ENCODE data around the gene TRIP11. TPM values are rescaled to one million over a fixed set of nuclear protein-coding genes. Genes with fewer than 3 reads are reported as not detected.
A peak's percentile ranks its signal among the peaks of the same experiment; 100 is the strongest.

Gene TRIP11
- total and polyA plus RNA-seq, 2 experiments from 2014 or later: 24.1 to 69.5 TPM

DNA sequence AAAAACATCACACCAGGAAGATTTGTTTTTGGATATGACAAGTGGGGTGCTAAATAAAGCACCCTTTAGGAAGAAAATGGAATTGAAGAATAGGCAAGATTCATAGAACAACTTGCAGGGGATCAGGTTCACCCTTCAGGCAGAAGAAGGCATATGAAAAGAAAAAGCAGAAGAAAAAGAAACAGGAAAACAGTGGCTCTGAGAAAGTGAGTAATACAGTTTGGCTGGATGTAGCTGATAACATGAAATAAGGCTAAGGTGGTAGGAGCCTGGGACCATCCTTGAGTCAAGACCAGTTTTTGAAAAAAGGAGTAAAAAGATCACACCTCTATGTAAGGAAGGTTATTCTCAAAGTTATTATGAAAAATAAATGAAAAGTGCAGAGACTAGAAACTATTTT lies 42.4 kb downstream of the TRIP11 start:
- TF ChIP-seq EZH2 (IDR thresholded peaks at IDR 0.05; ENCODE audit: insufficient read depth, poor library complexity, severe bottlenecking): no peak
- no peak for TF ChIP-seq EZH2phosphoT487 (IDR thresholded peaks at IDR 0.05; ENCODE audit: insufficient read depth, low read depth)
- no peaks in the 10 kb centered on the region for H3K27me3 ChIP-seq (replicated peaks; ENCODE audit: insufficient read depth)
- no peak overlapping the region for H2AFZ ChIP-seq
- in situ Hi-C loops (cut with MboI): no loop called here
- peak overlapping the region; percentile 32; the same call in 1 of the 2 replicates for H3K9ac ChIP-seq
- peaks cover 24% of the 10 kb centered on the region for H3K36me3 ChIP-seq (ENCODE audit: low read depth)
- H3K4me2 ChIP-seq (ENCODE audit: unreplicated experiment): peak overlapping the region; percentile 52
- H3K4me3 ChIP-seq: no peak overlapping the region
- peaks cover 46% of the 10 kb centered on the region for H3F3A ChIP-seq (ENCODE audit: insufficient read depth)
- peak overlapping the region; percentile 74 for H3K27ac ChIP-seq
- H3K9me2 ChIP-seq (ENCODE audit: insufficient read depth): no peaks in the 10 kb centered on the region
- peaks cover 28% of the 10 kb centered on the region for H3K4me1 ChIP-seq (ENCODE audit: insufficient read depth)
- no peaks in the 10 kb centered on the region for H4K20me1 ChIP-seq (ENCODE audit: insufficient read depth)
- DNase-seq: peak; percentile 59
- peaks cover 3% of the 10 kb centered on the region; the same call in 1 of the 2 replicates for H3K79me2 ChIP-seq (ENCODE audit: insufficient read depth)
- no peaks in the 10 kb centered on the region for H3K9me3 ChIP-seq (ENCODE audit: low read depth)

GRCh38 chr14:91996948-91997371 lies 42.9 kb downstream of the TRIP11 start:
- Histone ChIP-seq H3K4me2 (ENCODE audit: unreplicated experiment) (peak overlapping the region; percentile 52), H3K4me3 (no peak overlapping the region; the same call in 1 of the 2 replicates), H3K9me3 (ENCODE audit: low read depth) (no peaks in the 10 kb centered on the region), H4K20me1 (ENCODE audit: insufficient read depth) (no peaks in the 10 kb centered on the region), H3K9ac (peak overlapping the region; percentile 32; the same call in 1 of the 2 replicates), H3F3A (ENCODE audit: insufficient read depth) (peaks cover 46% of the 10 kb centered on the region), H3K27ac (peak overlapping the region; percentile 74), H3K9me2 (ENCODE audit: insufficient read depth) (no peaks in the 10 kb centered on the region), H3K36me3 (ENCODE audit: low read depth) (peaks cover 29% of the 10 kb centered on the region), H2AFZ (no peak overlapping the region), H3K79me2 (ENCODE audit: insufficient read depth) (no peaks in the 10 kb centered on the region), H3K27me3 (replicated peaks; ENCODE audit: insufficient read depth) (no peaks in the 10 kb centered on the region), H3K4me1 (ENCODE audit: insufficient read depth) (peaks cover 28% of the 10 kb centered on the region)
- peak; percentile 92 for DNase-seq
- in situ Hi-C loops (cut with MboI): no loop called here
- WGBS, 2 experiments (ENCODE audit: low coverage in 1 of 2, low lambda C conversion rate in 2 of 2, missing lambda C conversion rate in 2 of 2): 1 to 2% methylated on average over 2 of the region's 2 CpGs
- TF ChIP-seq EZH2 (IDR thresholded peaks at IDR 0.05; ENCODE audit: insufficient read depth, poor library complexity, severe bottlenecking): no peak
- TF ChIP-seq EZH2phosphoT487 (IDR thresholded peaks at IDR 0.05; ENCODE audit: insufficient read depth, low read depth): 0 out of 2 replicates have a peak, but pooled peaks have one; percentile 44

GRCh38 chr14:91987192-91987591 lies 52.7 kb downstream of the TRIP11 start:
- Histone ChIP-seq H3K4me1 (ENCODE audit: insufficient read depth) (peaks cover 37% of the 10 kb centered on the region), H3K27me3 (replicated peaks; ENCODE audit: insufficient read depth) (no peaks in the 10 kb centered on the region), H3K9me3 (ENCODE audit: low read depth) (no peaks in the 10 kb centered on the region), H3K36me3 (ENCODE audit: low read depth) (peaks cover 25% of the 10 kb centered on the region), H4K20me1 (ENCODE audit: insufficient read depth) (no peaks in the 10 kb centered on the region), H3K9me2 (ENCODE audit: insufficient read depth) (no peaks in the 10 kb centered on the region), H3K9ac (no peak overlapping the region), H3K27ac (no peak overlapping the region), H3K79me2 (ENCODE audit: insufficient read depth) (peaks cover 18% of the 10 kb centered on the region), H3K4me2 (ENCODE audit: unreplicated experiment) (no peak overlapping the region), H3F3A (ENCODE audit: insufficient read depth) (peaks cover 36% of the 10 kb centered on the region), H3K4me3 (no peak overlapping the region), H2AFZ (no peak overlapping the region)
- in situ Hi-C loops (cut with MboI): no loop called here
- TF ChIP-seq EZH2phosphoT487 (IDR thresholded peaks at IDR 0.05; ENCODE audit: insufficient read depth, low read depth): no peak
- no peak for TF ChIP-seq EZH2 (IDR thresholded peaks at IDR 0.05; ENCODE audit: insufficient read depth, poor library complexity, severe bottlenecking)
- DNase-seq: no peak
- WGBS, 2 experiments (ENCODE audit: low coverage in 1 of 2, low lambda C conversion rate in 2 of 2, missing lambda C conversion rate in 2 of 2): 99 to 100% methylated on average over 3 of the region's 3 CpGs

- no peak overlapping the region for H2AFZ ChIP-seq
- H3K4me1 ChIP-seq (ENCODE audit: insufficient read depth): peaks cover 38% of the 10 kb centered on the region
- H4K20me1 ChIP-seq (ENCODE audit: insufficient read depth): no peaks in the 10 kb centered on the region
- in situ Hi-C loops (cut with MboI): no loop called here
- H3K4me3 ChIP-seq: peak overlapping the region; percentile 20
- peaks cover 29% of the 10 kb centered on the region for H3K79me2 ChIP-seq (ENCODE audit: insufficient read depth)
- peak overlapping the region; percentile 65 for H3K27ac ChIP-seq
- H3K9me3 ChIP-seq (ENCODE audit: low read depth): no peaks in the 10 kb centered on the region
- H3K9ac ChIP-seq: peak overlapping the region; percentile 37; the same call in 1 of the 2 replicates
- TF ChIP-seq EZH2phosphoT487 (IDR thresholded peaks at IDR 0.05; ENCODE audit: insufficient read depth, low read depth): no peak
- TF ChIP-seq EZH2 (IDR thresholded peaks at IDR 0.05; ENCODE audit: insufficient read depth, poor library complexity, severe bottlenecking): no peak
- H3K9me2 ChIP-seq (ENCODE audit: insufficient read depth): no peaks in the 10 kb centered on the region
- peaks cover 36% of the 10 kb centered on the region for H3F3A ChIP-seq (ENCODE audit: insufficient read depth)
- peak; percentile 47 for DNase-seq
- H3K36me3 ChIP-seq (ENCODE audit: low read depth): peaks cover 12% of the 10 kb centered on the region
- 6 to 7% methylated on average over 4 of the region's 4 CpGs for WGBS, 2 experiments (ENCODE audit: low coverage in 1 of 2, low lambda C conversion rate in 2 of 2, missing lambda C conversion rate in 2 of 2)
- peak overlapping the region; percentile 59 for H3K4me2 ChIP-seq (ENCODE audit: unreplicated experiment)
- H3K27me3 ChIP-seq (replicated peaks; ENCODE audit: insufficient read depth): no peaks in the 10 kb centered on the region
These were observed 54.2 kb downstream of the TRIP11 start for GRCh38 chr14:91985521-91986255.

All from GM23248 (cell line).